Left renal pelvis (tissue), 4 donors: ENCODE data around the gene PNPO. TPM values are rescaled to one million over a fixed set of nuclear protein-coding genes. Genes with fewer than 3 reads are reported as not detected.
A peak's percentile ranks its signal among the peaks of the same experiment; 100 is the strongest.
"Not testable (repeated sequence)": the region's sequence is repeated elsewhere in the genome, so short reads cannot be mapped to it uniquely, and the experiment has no call there.

Experiments
- DNase-seq, 4 donors: peaks; one replicate each; pipeline ENCODE4 v3.0.0-alpha.2; 2013; ENCODE audit warnings: low read depth in 4 of 4, low spot score in 3 of 4
- polyA plus RNA-seq, 4 donors: library from polyadenylated mRNA; unstranded; fragments of 120-200 nt; gene quantifications; one replicate each; pipeline ENCODE4 v1.2.1, GENCODE V29; 2013; ENCODE audit not compliant: insufficient read length in 4 of 4

Gene PNPO
- polyA plus RNA-seq, 4 donors = 5.8 to 24.1 (median 20.6) TPM

GRCh38 chr17:47970725-47971499 lies 29.5 kb downstream of the PNPO start, which contains the start of gene CDK5RAP3:
CDK5RAP3 (plus strand) TSS chr17:47971113; CDS start chr17:47971147, 34 bp downstream.
- peak; percentile 98 to 99 (median 98) for DNase-seq

- no peak for DNase-seq
These were observed 32.2 kb downstream of the PNPO start for GRCh38 chr17:47973541-47973940.

GRCh38 chr17:47975189-47975822 lies 33.9 kb downstream of the PNPO start:
- no peak for DNase-seq

GRCh38 chr17:47975823-47976205 lies 34.4 kb downstream of the PNPO start:
- DNase-seq = no peak

- no peak for DNase-seq
These were observed 37.0 kb downstream of the PNPO start for GRCh38 chr17:47978324-47978723.

GRCh38 chr17:47980541-47980940 lies 39.2 kb downstream of the PNPO start:
- no peak for DNase-seq

GRCh38 chr17:47981462-47981861 lies 40.1 kb downstream of the PNPO start:
- DNase-seq = no peak

GRCh38 chr17:47982091-47982617 lies 40.8 kb downstream of the PNPO start:
- no peak for DNase-seq

- no peak for DNase-seq
These were observed 41.4 kb downstream of the PNPO start for GRCh38 chr17:47982645-47983390.

- no peak for DNase-seq
These were observed 42.3 kb downstream of the PNPO start for GRCh38 chr17:47983492-47984223.

- no peak for DNase-seq
These were observed 45.1 kb downstream of the PNPO start for GRCh38 chr17:47986520-47986919.

GRCh38 chr17:47987240-47987835 lies 46.0 kb downstream of the PNPO start:
- no peak for DNase-seq

- not testable (repeated sequence) for DNase-seq
These were observed 47.1 kb downstream of the PNPO start for GRCh38 chr17:47988445-47988844.

GRCh38 chr17:47989159-47989558 lies 47.8 kb downstream of the PNPO start:
- DNase-seq = no peak

GRCh38 chr17:47989700-47990099 lies 48.3 kb downstream of the PNPO start:
- no peak for DNase-seq

GRCh38 chr17:47990962-47991731 lies 49.8 kb downstream of the PNPO start:
- no peak for DNase-seq

GRCh38 chr17:47992216-47992615 lies 50.8 kb downstream of the PNPO start:
- no peak for DNase-seq

- no peak for DNase-seq
These were observed 51.7 kb downstream of the PNPO start for GRCh38 chr17:47993031-47993564.

GRCh38 chr17:47993964-47994363 lies 52.6 kb downstream of the PNPO start:
- DNase-seq = no peak
